Measurements from ENCODE around the gene EIF1. TPM values are rescaled to one million over a fixed set of nuclear protein-coding genes. Genes with fewer than 3 reads are reported as not detected.
A peak's percentile ranks its signal among the peaks of the same experiment; 100 is the strongest.

The EIF1 gene
- total and polyA plus RNA-seq, 2 experiments from 2014 or later = 180 to 989 TPM

DNA sequence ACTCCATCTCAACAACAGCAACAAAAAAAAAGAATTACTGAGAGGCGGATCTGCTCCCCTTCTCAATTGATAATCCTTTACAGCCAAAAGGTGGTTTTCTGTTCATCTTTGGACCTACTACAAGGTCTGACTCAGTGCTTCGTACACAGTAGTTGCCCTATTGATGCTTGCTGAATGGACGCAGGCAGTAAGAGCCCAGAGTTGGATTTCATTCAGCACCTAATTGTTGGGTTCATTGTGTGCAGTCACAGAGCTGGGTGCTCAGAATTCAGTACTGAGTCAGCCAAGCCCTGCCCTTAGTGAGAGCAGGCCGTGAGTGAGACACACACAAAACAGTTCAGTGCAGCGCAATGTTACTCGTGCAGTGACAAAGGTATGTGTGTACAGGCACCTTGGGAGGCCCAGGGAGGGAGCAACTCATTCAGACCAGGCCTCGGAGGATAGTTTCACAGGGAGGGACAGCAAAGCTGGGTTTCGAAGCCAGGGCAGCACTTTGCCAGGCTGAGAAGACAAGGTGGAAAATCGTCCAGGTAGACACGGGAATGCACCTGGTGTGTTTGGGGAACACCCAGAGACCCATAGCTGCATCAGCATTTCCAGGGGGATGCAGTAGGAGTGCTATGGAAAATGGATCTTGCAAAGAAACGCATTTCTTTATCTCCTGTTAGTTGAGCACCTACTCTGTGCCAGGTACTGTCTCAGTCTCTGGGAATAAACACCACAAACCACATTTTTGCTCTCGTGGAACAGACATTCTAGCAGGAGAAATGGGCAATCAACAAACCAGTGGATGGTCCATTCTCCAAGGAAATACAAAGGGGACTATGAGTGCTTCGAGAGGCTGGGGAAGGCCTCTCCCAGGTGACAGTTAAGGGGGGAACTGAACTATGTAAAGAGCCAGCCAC, 46.2 kb upstream of the EIF1 start:
- Histone ChIP-seq H3K79me2 (no peaks in the 10 kb centered on the region), H3K27ac (peak overlapping the region; percentile 36), H2AFZ (no peak overlapping the region), H4K20me1 (ENCODE audit: insufficient read depth, poor library complexity, severe bottlenecking) (no peaks in the 10 kb centered on the region), H3K9me3 (ENCODE audit: low read depth) (no peaks in the 10 kb centered on the region), H3K36me3 (replicated peaks; ENCODE audit: insufficient read depth, low read depth) (no peaks in the 10 kb centered on the region), H3K4me3 (no peak overlapping the region), H3K4me2 (no peak overlapping the region), H3K9me2 (replicated peaks; ENCODE audit: insufficient read depth) (no peaks in the 10 kb centered on the region), H3K4me1 (ENCODE audit: insufficient read depth) (peaks cover 3% of the 10 kb centered on the region), H3K27me3 (no peaks in the 10 kb centered on the region)
- WGBS (ENCODE audit: low lambda C conversion rate, missing lambda C conversion rate) = 83% methylated on average over 13 of the region's 13 CpGs
- DNase-seq (ENCODE audit: low spot score) = peak; percentile 51
- TF ChIP-seq EZH2 (IDR thresholded peaks at IDR 0.05; ENCODE audit: borderline replicate concordance) (no peak), EZH2phosphoT487 (IDR thresholded peaks at IDR 0.05; ENCODE audit: low read depth, severe bottlenecking, unreplicated experiment) (no peak)
- TF ChIP-seq, protein P1, sequence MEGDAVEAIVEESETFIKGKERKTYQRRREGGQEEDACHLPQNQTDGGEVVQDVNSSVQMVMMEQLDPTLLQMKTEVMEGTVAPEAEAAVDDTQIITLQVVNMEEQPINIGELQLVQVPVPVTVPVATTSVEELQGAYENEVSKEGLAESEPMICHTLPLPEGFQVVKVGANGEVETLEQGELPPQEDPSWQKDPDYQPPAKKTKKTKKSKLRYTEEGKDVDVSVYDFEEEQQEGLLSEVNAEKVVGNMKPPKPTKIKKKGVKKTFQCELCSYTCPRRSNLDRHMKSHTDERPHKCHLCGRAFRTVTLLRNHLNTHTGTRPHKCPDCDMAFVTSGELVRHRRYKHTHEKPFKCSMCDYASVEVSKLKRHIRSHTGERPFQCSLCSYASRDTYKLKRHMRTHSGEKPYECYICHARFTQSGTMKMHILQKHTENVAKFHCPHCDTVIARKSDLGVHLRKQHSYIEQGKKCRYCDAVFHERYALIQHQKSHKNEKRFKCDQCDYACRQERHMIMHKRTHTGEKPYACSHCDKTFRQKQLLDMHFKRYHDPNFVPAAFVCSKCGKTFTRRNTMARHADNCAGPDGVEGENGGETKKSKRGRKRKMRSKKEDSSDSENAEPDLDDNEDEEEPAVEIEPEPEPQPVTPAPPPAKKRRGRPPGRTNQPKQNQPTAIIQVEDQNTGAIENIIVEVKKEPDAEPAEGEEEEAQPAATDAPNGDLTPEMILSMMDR (IDR thresholded peaks at IDR 0.05; ENCODE audit: poor library complexity) = no peak

DNA sequence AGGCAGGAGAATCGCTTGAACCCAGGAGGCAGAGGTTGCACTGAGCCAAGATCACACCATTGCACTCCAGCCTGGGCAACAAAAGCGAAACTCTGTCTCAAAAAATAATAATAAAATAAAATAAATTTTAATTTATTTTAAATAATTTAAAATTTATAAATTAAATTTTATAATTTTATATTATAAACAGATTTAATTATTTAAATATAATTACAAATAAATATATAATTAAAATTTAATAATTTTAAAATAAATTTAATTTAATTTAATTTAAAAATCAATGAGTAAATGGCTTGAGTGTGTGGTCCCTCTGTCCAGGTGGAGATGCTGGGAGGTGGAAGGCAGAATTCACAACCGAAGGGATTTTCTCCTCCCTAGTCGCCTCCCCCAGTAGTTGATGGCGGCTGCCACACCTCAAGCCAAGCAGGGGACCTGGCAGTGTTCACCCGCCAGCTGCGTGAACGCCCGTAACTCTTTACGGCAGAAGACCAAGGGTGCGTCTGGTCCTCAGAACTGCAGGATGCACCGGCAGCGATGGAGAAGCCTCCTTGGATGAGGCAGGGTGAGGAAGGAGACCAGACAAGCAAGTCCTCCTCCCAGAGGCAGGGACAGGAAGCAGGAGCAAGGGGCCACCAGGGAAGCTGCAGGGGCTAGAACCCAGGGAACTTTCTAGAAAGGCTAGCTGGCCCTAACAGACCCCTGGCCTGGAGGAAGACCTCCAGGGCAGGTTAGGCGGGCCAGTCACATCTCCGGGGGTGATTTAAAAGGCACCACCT, 41.5 kb upstream of the EIF1 start:
- Histone ChIP-seq H3K9me2 (replicated peaks; ENCODE audit: insufficient read depth) (no peaks in the 10 kb centered on the region), H3K36me3 (replicated peaks; ENCODE audit: insufficient read depth, low read depth) (no peaks in the 10 kb centered on the region), H2AFZ (no peak overlapping the region), H3K4me1 (ENCODE audit: insufficient read depth) (peaks cover 30% of the 10 kb centered on the region), H3K4me3 (no peak overlapping the region), H3K27me3 (no peaks in the 10 kb centered on the region), H4K20me1 (ENCODE audit: insufficient read depth, poor library complexity, severe bottlenecking) (no peaks in the 10 kb centered on the region), H3K4me2 (peak overlapping the region; percentile 86), H3K79me2 (no peaks in the 10 kb centered on the region), H3K9me3 (ENCODE audit: low read depth) (no peaks in the 10 kb centered on the region), H3K27ac (no peak overlapping the region)
- no peak for DNase-seq (ENCODE audit: low spot score)
- TF ChIP-seq, protein P1 (IDR thresholded peaks at IDR 0.05; ENCODE audit: poor library complexity) = no peak
- TF ChIP-seq EZH2 (IDR thresholded peaks at IDR 0.05; ENCODE audit: borderline replicate concordance) (no peak), EZH2phosphoT487 (IDR thresholded peaks at IDR 0.05; ENCODE audit: low read depth, severe bottlenecking, unreplicated experiment) (no peak)
- 90% methylated on average over 15 of the region's 15 CpGs for WGBS (ENCODE audit: low lambda C conversion rate, missing lambda C conversion rate)

DNA sequence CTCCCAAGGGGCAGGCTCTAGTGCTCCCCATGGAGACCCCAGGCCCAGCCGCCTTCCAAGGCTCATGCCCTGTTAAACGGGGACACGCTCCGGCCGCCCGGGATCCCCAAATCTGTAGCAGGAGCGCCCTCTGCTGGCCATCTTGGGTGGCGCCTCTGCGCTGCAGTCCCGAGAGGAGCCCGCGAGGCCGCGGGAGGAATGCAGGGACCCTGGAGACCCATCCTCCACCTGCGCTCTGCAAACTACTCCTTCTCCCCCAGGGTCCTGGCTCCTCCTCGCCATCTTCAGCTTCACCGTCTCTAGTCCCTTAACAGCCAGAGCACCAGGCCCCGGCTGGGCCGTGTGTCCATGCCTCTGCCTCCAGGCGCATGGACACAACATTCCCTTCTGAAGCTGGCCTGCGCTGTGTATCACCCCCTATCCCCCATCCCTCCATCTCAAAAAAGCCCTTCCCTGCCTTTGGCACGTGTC, 40.7 kb upstream of the EIF1 start:
- Histone ChIP-seq H4K20me1 (ENCODE audit: insufficient read depth, poor library complexity, severe bottlenecking) (no peaks in the 10 kb centered on the region), H3K9me2 (replicated peaks; ENCODE audit: insufficient read depth) (no peaks in the 10 kb centered on the region), H3K79me2 (no peaks in the 10 kb centered on the region), H3K36me3 (replicated peaks; ENCODE audit: insufficient read depth, low read depth) (no peaks in the 10 kb centered on the region), H2AFZ (peak overlapping the region; percentile 77), H3K4me2 (peak overlapping the region; percentile 86), H3K4me1 (ENCODE audit: insufficient read depth) (peaks cover 34% of the 10 kb centered on the region), H3K9me3 (ENCODE audit: low read depth) (no peaks in the 10 kb centered on the region), H3K27ac (peak overlapping the region; percentile 86), H3K27me3 (no peaks in the 10 kb centered on the region), H3K4me3 (peak overlapping the region; percentile 6)
- peak; percentile 92 for DNase-seq (ENCODE audit: low spot score)
- 2% methylated on average over 21 of the region's 22 CpGs for WGBS (ENCODE audit: low lambda C conversion rate, missing lambda C conversion rate)
- no peak for TF ChIP-seq EZH2phosphoT487 (IDR thresholded peaks at IDR 0.05; ENCODE audit: low read depth, severe bottlenecking, unreplicated experiment)
- TF ChIP-seq, protein P1 (IDR thresholded peaks at IDR 0.05; ENCODE audit: poor library complexity) = peak; percentile 99
- TF ChIP-seq EZH2 (IDR thresholded peaks at IDR 0.05; ENCODE audit: borderline replicate concordance) = no peak
